ENCODE data around the gene MAD1L1.

DNA sequence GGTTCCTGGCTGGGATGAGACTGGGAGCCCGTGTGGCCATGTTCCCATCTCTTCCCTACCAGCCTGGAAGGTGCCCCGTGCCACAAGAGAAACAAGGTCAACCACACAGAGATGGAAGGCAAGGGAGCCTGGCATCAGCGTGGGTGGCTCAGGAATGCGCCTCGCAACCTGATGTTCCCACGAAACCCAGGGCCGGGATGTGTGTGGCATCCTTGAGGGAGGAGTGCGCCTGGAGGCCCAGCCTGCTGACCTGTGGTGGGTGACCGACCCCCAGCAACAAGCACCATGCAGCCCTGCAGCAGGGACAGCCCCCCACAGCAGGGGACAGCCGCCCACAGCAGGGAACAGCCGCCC lies 295.5 kb downstream of the MAD1L1 start:
- TF ChIP-seq, protein P1, sequence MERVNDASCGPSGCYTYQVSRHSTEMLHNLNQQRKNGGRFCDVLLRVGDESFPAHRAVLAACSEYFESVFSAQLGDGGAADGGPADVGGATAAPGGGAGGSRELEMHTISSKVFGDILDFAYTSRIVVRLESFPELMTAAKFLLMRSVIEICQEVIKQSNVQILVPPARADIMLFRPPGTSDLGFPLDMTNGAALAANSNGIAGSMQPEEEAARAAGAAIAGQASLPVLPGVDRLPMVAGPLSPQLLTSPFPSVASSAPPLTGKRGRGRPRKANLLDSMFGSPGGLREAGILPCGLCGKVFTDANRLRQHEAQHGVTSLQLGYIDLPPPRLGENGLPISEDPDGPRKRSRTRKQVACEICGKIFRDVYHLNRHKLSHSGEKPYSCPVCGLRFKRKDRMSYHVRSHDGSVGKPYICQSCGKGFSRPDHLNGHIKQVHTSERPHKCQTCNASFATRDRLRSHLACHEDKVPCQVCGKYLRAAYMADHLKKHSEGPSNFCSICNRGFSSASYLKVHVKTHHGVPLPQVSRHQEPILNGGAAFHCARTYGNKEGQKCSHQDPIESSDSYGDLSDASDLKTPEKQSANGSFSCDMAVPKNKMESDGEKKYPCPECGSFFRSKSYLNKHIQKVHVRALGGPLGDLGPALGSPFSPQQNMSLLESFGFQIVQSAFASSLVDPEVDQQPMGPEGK (CRISPR knock-in tag; IDR thresholded peaks at IDR 0.05; ENCODE audit: borderline replicate concordance) = no peak
- TF ChIP-seq, protein P2, sequence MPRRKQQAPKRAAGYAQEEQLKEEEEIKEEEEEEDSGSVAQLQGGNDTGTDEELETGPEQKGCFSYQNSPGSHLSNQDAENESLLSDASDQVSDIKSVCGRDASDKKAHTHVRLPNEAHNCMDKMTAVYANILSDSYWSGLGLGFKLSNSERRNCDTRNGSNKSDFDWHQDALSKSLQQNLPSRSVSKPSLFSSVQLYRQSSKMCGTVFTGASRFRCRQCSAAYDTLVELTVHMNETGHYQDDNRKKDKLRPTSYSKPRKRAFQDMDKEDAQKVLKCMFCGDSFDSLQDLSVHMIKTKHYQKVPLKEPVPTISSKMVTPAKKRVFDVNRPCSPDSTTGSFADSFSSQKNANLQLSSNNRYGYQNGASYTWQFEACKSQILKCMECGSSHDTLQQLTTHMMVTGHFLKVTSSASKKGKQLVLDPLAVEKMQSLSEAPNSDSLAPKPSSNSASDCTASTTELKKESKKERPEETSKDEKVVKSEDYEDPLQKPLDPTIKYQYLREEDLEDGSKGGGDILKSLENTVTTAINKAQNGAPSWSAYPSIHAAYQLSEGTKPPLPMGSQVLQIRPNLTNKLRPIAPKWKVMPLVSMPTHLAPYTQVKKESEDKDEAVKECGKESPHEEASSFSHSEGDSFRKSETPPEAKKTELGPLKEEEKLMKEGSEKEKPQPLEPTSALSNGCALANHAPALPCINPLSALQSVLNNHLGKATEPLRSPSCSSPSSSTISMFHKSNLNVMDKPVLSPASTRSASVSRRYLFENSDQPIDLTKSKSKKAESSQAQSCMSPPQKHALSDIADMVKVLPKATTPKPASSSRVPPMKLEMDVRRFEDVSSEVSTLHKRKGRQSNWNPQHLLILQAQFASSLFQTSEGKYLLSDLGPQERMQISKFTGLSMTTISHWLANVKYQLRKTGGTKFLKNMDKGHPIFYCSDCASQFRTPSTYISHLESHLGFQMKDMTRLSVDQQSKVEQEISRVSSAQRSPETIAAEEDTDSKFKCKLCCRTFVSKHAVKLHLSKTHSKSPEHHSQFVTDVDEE (CRISPR knock-in tag; IDR thresholded peaks at IDR 0.05) = no peak
- TF ChIP-seq, protein P3, sequence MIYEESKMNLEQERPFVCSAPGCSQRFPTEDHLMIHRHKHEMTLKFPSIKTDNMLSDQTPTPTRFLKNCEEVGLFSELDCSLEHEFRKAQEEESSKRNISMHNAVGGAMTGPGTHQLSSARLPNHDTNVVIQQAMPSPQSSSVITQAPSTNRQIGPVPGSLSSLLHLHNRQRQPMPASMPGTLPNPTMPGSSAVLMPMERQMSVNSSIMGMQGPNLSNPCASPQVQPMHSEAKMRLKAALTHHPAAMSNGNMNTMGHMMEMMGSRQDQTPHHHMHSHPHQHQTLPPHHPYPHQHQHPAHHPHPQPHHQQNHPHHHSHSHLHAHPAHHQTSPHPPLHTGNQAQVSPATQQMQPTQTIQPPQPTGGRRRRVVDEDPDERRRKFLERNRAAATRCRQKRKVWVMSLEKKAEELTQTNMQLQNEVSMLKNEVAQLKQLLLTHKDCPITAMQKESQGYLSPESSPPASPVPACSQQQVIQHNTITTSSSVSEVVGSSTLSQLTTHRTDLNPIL (CRISPR knock-in tag; IDR thresholded peaks at IDR 0.05; ENCODE audit: low read depth) = no peak
- no peak for TF ChIP-seq ZNF70 (CRISPR knock-in tag; IDR thresholded peaks at IDR 0.05)
- TF ChIP-seq SNAI2 (CRISPR knock-in tag; IDR thresholded peaks at IDR 0.05) = no peak
- no peak for TF ChIP-seq CSDC2 (CRISPR knock-in tag; IDR thresholded peaks at IDR 0.05)
- no peak for TF ChIP-seq ISL1 (CRISPR knock-in tag; IDR thresholded peaks at IDR 0.05)
- no peak for TF ChIP-seq TOX (CRISPR knock-in tag; IDR thresholded peaks at IDR 0.05; ENCODE audit: borderline replicate concordance)
- TF ChIP-seq ZFP3 (CRISPR knock-in tag; IDR thresholded peaks at IDR 0.05) = no peak
- TF ChIP-seq ZFP30 (CRISPR knock-in tag; IDR thresholded peaks at IDR 0.05) = no peak
- TF ChIP-seq, protein P4, sequence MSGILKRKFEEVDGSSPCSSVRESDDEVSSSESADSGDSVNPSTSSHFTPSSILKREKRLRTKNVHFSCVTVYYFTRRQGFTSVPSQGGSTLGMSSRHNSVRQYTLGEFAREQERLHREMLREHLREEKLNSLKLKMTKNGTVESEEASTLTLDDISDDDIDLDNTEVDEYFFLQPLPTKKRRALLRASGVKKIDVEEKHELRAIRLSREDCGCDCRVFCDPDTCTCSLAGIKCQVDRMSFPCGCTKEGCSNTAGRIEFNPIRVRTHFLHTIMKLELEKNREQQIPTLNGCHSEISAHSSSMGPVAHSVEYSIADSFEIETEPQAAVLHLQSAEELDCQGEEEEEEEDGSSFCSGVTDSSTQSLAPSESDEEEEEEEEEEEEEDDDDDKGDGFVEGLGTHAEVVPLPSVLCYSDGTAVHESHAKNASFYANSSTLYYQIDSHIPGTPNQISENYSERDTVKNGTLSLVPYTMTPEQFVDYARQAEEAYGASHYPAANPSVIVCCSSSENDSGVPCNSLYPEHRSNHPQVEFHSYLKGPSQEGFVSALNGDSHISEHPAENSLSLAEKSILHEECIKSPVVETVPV (CRISPR knock-in tag; IDR thresholded peaks at IDR 0.05) = no peak

Data from SK-N-SH treated with all-trans-retinoic acid at 6 μM for 48 hours (cell line).